Hepatocyte (in vitro differentiated cells): ENCODE measurements around the gene TSSC4. TPM values are rescaled to one million over a fixed set of nuclear protein-coding genes. Genes with fewer than 3 reads are reported as not detected.

Experiments used
- DNase-seq: peaks from one replicate; pipeline ENCODE4 v3.0.0-alpha.2; 2016; ENCODE audit warnings: low spot score
- H2AFZ ChIP-seq: fragments of 200-600 bp; sonication (generic); 2 replicates; pipeline ENCODE4 v1.6.0; 2016; ENCODE audit warnings: antibody characterized with exemption, mild to moderate bottlenecking
- H3K27ac ChIP-seq: fragments of 200-600 bp; sonication (generic); 2 replicates; pipeline ENCODE4 v1.5.1; 2016; ENCODE audit warnings: mild to moderate bottlenecking
- H3K27me3 ChIP-seq: fragments of 200-600 bp; sonication (generic); 2 replicates; pipeline ENCODE4 v1.6.1; 2016
- H3K36me3 ChIP-seq: fragments of 200-600 bp; sonication (generic); replicated peaks from 2 replicates; pipeline ENCODE4 v1.5.1; 2016; ENCODE audit warnings: low read depth; ENCODE audit not compliant: insufficient read depth
- H3K4me1 ChIP-seq: fragments of 200-600 bp; sonication (generic); 2 replicates; pipeline ENCODE4 v1.5.1; 2016; ENCODE audit warnings: mild to moderate bottlenecking, moderate library complexity; ENCODE audit not compliant: insufficient read depth
- H3K4me2 ChIP-seq: fragments of 200-600 bp; sonication (generic); 2 replicates; pipeline ENCODE4 v1.6.0; 2016
- H3K4me3 ChIP-seq: fragments of 200-600 bp; sonication (generic); 2 replicates; pipeline ENCODE4 v1.5.1; 2016; ENCODE audit warnings: mild to moderate bottlenecking
- H3K79me2 ChIP-seq: fragments of 200-600 bp; sonication (generic); 2 replicates; pipeline ENCODE4 v1.6.0; 2017; ENCODE audit warnings: mild to moderate bottlenecking
- H3K9me2 ChIP-seq: fragments of 200-600 bp; sonication (generic); replicated peaks from 2 replicates; pipeline ENCODE4 v1.6.0; 2017; ENCODE audit warnings: mild to moderate bottlenecking; ENCODE audit not compliant: insufficient read depth
- H3K9me3 ChIP-seq: fragments of 200-600 bp; sonication (generic); 2 replicates; pipeline ENCODE4 v1.5.1; 2016; ENCODE audit warnings: low read depth, mild to moderate bottlenecking
- H4K20me1 ChIP-seq: fragments of 200-600 bp; sonication (generic); 2 replicates; pipeline ENCODE4 v1.6.0; 2016; ENCODE audit warnings: mild to moderate bottlenecking; ENCODE audit not compliant: insufficient read depth, poor library complexity, severe bottlenecking
- CTCF ChIP-seq: fragments of 200-600 bp; sonication (generic); IDR thresholded peaks from 2 replicates; pipeline ENCODE4 v1.5.1; 2016; ENCODE audit warnings: antibody characterized with exemption, mild to moderate bottlenecking; ENCODE audit not compliant: poor library complexity
- EZH2 ChIP-seq: fragments of 200-600 bp; sonication (generic); IDR thresholded peaks from 2 replicates; pipeline ENCODE4 v1.6.1; 2016; ENCODE audit warnings: antibody characterized with exemption, mild to moderate bottlenecking, borderline replicate concordance
- EZH2phosphoT487 ChIP-seq: fragments of 200-600 bp; sonication (generic); IDR thresholded peaks from one replicate; pipeline ENCODE4 v1.6.1; 2018; ENCODE audit warnings: antibody characterized with exemption, mild to moderate bottlenecking, low read depth, moderate library complexity; ENCODE audit not compliant: unreplicated experiment, severe bottlenecking
- WGBS: methylation state at CpG from one replicate; pipeline ENCODE4 v1.1.6; 2016; ENCODE audit warnings: low lambda C conversion rate; ENCODE audit errors: missing lambda C conversion rate; 5-methylcytosine and 5-hydroxymethylcytosine counted together
- polyA plus RNA-seq: library from polyadenylated mRNA; unstranded; fragments of >200 nt; fragmentation: Nextera tagmentation; extraction: Ambion mirVana; gene quantifications from 2 replicates; pipeline ENCODE4 v1.2.1, GENCODE V29; 2016
- total RNA-seq: library from RNA; depleted of rRNA; stranded (reverse); fragments of >200 nt; gene quantifications from 2 replicates; pipeline ENCODE4 v1.2.3, GENCODE V29; 2014

TSSC4 gene
- total and polyA plus RNA-seq, 2 experiments from 2014 or later = 33.8 to 68.5 TPM

- Histone ChIP-seq H3K4me2 (no peak overlapping the region), H3K27ac (no peak overlapping the region), H3K4me3 (no peak overlapping the region), H3K9me3 (no peaks in the 10 kb centered on the region), H3K36me3 (no peaks in the 10 kb centered on the region), H4K20me1 (no peaks in the 10 kb centered on the region), H3K79me2 (no peaks in the 10 kb centered on the region), H3K4me1 (no peaks in the 10 kb centered on the region), H2AFZ (no peak overlapping the region), H3K9me2 (no peaks in the 10 kb centered on the region), H3K27me3 (no peaks in the 10 kb centered on the region)
- no peak for TF ChIP-seq EZH2
- no peak for DNase-seq
- 91% methylated on average over 14 of the region's 14 CpGs for WGBS
These were observed 26.4 kb downstream of the TSSC4 start for GRCh38 chr11:2426826-2427521.

DNA sequence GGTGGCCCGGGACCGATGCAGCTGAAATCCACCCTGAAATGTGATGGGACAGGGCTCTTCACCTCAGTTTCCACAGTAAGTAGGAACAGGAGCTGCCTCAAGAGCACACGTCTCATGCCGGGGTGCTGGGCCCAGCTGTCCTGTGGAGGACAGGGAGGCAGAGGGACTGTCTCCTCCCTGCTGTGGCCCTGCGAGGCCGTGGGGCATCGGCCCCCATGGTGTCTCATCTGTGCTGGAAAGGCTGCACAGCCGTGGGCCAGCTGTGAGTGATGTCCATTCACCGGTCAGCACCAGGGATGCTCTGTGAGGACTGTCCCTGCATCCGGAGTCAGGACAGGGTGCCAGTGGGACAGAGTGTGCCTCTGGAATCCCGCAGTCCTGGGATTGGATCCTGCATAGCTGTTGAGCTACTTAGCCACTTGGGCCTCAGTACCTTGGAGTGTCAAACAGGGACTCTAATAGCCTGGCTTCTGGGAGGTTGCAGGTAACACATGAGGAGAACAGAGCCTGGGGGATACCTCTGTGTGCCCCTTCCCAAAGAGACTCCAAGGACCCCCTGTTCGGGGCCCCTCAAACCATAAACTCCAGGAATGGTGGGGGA lies 27.3 kb downstream of the TSSC4 start:
- Histone ChIP-seq H3K36me3 (no peaks in the 10 kb centered on the region), H3K27me3 (no peaks in the 10 kb centered on the region), H3K79me2 (no peaks in the 10 kb centered on the region), H3K9me2 (no peaks in the 10 kb centered on the region), H3K27ac (no peak overlapping the region), H3K4me2 (no peak overlapping the region), H3K4me1 (no peaks in the 10 kb centered on the region), H2AFZ (no peak overlapping the region), H3K4me3 (no peak overlapping the region), H3K9me3 (no peaks in the 10 kb centered on the region), H4K20me1 (no peaks in the 10 kb centered on the region)
- 79% methylated on average over 12 of the region's 12 CpGs for WGBS
- DNase-seq = no peak
- TF ChIP-seq CTCF (no peak), EZH2phosphoT487 (no peak), EZH2 (no peak)

- 57% methylated on average over 8 of the region's 8 CpGs for WGBS
- DNase-seq = peak; percentile 79
- H3K27me3 ChIP-seq = no peaks in the 10 kb centered on the region
- no peaks in the 10 kb centered on the region for H3K9me2 ChIP-seq
- TF ChIP-seq CTCF (peak; percentile 84), EZH2 (no peak)
- no peaks in the 10 kb centered on the region for H3K9me3 ChIP-seq
- no peak overlapping the region for H3K4me3 ChIP-seq
- no peaks in the 10 kb centered on the region for H3K4me1 ChIP-seq
- H2AFZ ChIP-seq = no peak overlapping the region
- no peak overlapping the region for H3K27ac ChIP-seq
- H3K36me3 ChIP-seq = no peaks in the 10 kb centered on the region
- H3K4me2 ChIP-seq = no peak overlapping the region
- no peaks in the 10 kb centered on the region for H3K79me2 ChIP-seq
- no peaks in the 10 kb centered on the region for H4K20me1 ChIP-seq
These were observed 27.8 kb downstream of the TSSC4 start for GRCh38 chr11:2428322-2428795.

GRCh38 chr11:2431395-2431794 lies 30.8 kb downstream of the TSSC4 start:
- WGBS = 74% methylated on average over 1 of the region's 1 CpG
- no peak overlapping the region for H3K4me2 ChIP-seq
- no peaks in the 10 kb centered on the region for H3K9me2 ChIP-seq
- H2AFZ ChIP-seq = no peak overlapping the region
- H3K27ac ChIP-seq = no peak overlapping the region
- no peaks in the 10 kb centered on the region for H3K4me1 ChIP-seq
- no peak overlapping the region for H3K4me3 ChIP-seq
- no peaks in the 10 kb centered on the region for H4K20me1 ChIP-seq
- no peaks in the 10 kb centered on the region for H3K9me3 ChIP-seq
- no peaks in the 10 kb centered on the region for H3K27me3 ChIP-seq
- H3K79me2 ChIP-seq = no peaks in the 10 kb centered on the region
- no peak for TF ChIP-seq EZH2phosphoT487
- TF ChIP-seq CTCF = no peak
- no peak for TF ChIP-seq EZH2
- H3K36me3 ChIP-seq = no peaks in the 10 kb centered on the region
- no peak for DNase-seq
